HepG2 (cell line): ENCODE data around the gene MRFAP1L1. TPM values are rescaled to one million over a fixed set of nuclear protein-coding genes. Genes with fewer than 3 reads are reported as not detected.

ENCODE experiments used
- ATAC-seq: fragments of 200-7000 bp; cut with Tn5 transposase; 3 replicates; pipeline ENCODE4 v1.9.1; 2020; ENCODE audit warnings: mild to moderate bottlenecking, moderate library complexity
- BruUV-seq: library from RNA; stranded (reverse); fragments of 400-500 nt; replicated peaks from 2 replicates; lab custom pipeline; 2021; lab: Mats Ljungman, UMichigan
- CTCF ChIA-PET: fragments of 300-600 bp; formaldehyde crosslinking; extraction: SDS; loops from one replicate; lab custom pipeline; 2021; ENCODE audit warnings: low total read pairs, inconsistent platforms, low intra/inter-chr PET ratio; lab: Yijun Ruan, JAX
- POLR2A ChIA-PET: fragments of 350-600 bp; sonication (Branson Sonifier 250); formaldehyde crosslinking; loops from one replicate; lab custom pipeline; 2020; ENCODE audit warnings: antibody characterized with exemption, inconsistent platforms; lab: Yijun Ruan, JAX
- DNase-seq: peaks from one replicate; pipeline ENCODE4 v3.0.0-alpha.2; 2015; ENCODE audit warnings: low spot score
- FAIRE-seq: peaks from 3 replicates; lab custom pipeline; 2011; peaks lifted over from hg19 to GRCh38; lab: Jason Lieb, UNC
- H2AFZ ChIP-seq: one replicate; pipeline ENCODE4 v1.6.1; 2011; ENCODE audit warnings: low read length, inconsistent platforms
- H3K27ac ChIP-seq: fragments of 300-600 bp; 3 replicates; pipeline ENCODE4 v1.8.0; 2011; ENCODE audit warnings: mixed run types, mild to moderate bottlenecking, mixed read lengths, low read length, inconsistent platforms; ENCODE audit not compliant: insufficient read depth; ENCODE audit errors: extremely low read length
- H3K27me3 ChIP-seq, 2 experiments: fragments of 200-600 bp in 1 of 2; 2 replicates in 1 of 2; 3 replicates in 1 of 2; pipeline versions ENCODE4 v1.6.0 to v1.8.0; 2011; ENCODE audit warnings: low read length in 2 of 2, mild to moderate bottlenecking in 2 of 2, moderate library complexity in 2 of 2, inconsistent platforms in 1 of 2; ENCODE audit not compliant: insufficient read depth in 2 of 2, control insufficient read depth in 1 of 2
- H3K36me3 ChIP-seq, 2 experiments: fragments of 200-600 bp in 1 of 2; replicated peaks in 1 of 2; 2 replicates in 1 of 2; 3 replicates in 1 of 2; pipeline versions ENCODE4 v1.5.1 to v1.8.0; 2011; ENCODE audit warnings: low read length in 2 of 2, inconsistent platforms in 1 of 2; ENCODE audit not compliant: insufficient read depth in 2 of 2, control insufficient read depth in 1 of 2
- H3K4me1 ChIP-seq: 2 replicates; pipeline ENCODE4 v1.5.1; 2012; ENCODE audit warnings: low read length, inconsistent platforms; ENCODE audit not compliant: insufficient read depth
- H3K4me2 ChIP-seq: 2 replicates; pipeline ENCODE4 v1.6.0; 2011; ENCODE audit warnings: low read depth, low read length, inconsistent platforms
- H3K4me3 ChIP-seq, 3 experiments: fragments of 200-600 bp in 1 of 3; sonication (generic), shearing (Covaris generic) in 1 of 3; replicated peaks in 1 of 3; 2 replicates each; pipeline ENCODE4 v1.5.1; 2011 to 2016; ENCODE audit warnings: low read length in 3 of 3, inconsistent platforms in 2 of 3, low read depth in 2 of 3, mild to moderate bottlenecking in 2 of 3, control low read depth in 1 of 3, mixed read lengths in 1 of 3; ENCODE audit not compliant: insufficient read depth in 1 of 3
- H3K79me2 ChIP-seq: one replicate; pipeline ENCODE4 v1.6.1; 2011; ENCODE audit warnings: low read length, inconsistent platforms; ENCODE audit not compliant: insufficient read depth
- H3K9ac ChIP-seq: 2 replicates; pipeline ENCODE4 v1.6.0; 2011; ENCODE audit warnings: mild to moderate bottlenecking, low read depth, low read length, inconsistent platforms; ENCODE audit not compliant: insufficient read depth
- H3K9me3 ChIP-seq: 2 replicates; pipeline ENCODE4 v1.5.1; 2012; ENCODE audit warnings: mild to moderate bottlenecking, low read length
- H4K20me1 ChIP-seq: 2 replicates; pipeline ENCODE4 v1.6.0; 2011; ENCODE audit warnings: inconsistent platforms, mild to moderate bottlenecking, low read length, moderate library complexity; ENCODE audit not compliant: insufficient read depth
- ARID5B ChIP-seq: IDR thresholded peaks from 2 replicates; pipeline ENCODE4 v1.4.0; 2020; ENCODE audit warnings: mild to moderate bottlenecking, missing genetic modification reagents
- FOXA1 ChIP-seq, 2 experiments: fragments of 450-650 bp in 1 of 2; sonication (generic) in 1 of 2; formaldehyde crosslinking in 1 of 2; IDR thresholded peaks; 2 replicates each; pipeline versions ENCODE4 v1.4.0 to v1.6.1; 2016 to 2020; ENCODE audit warnings: missing genetic modification reagents in 1 of 2
- MTA1 ChIP-seq: sonication (generic); formaldehyde crosslinking; IDR thresholded peaks from 2 replicates; pipeline ENCODE4 v1.4.0; 2020; ENCODE audit warnings: missing genetic modification reagents, mild to moderate bottlenecking, borderline replicate concordance
- MXI1 ChIP-seq: IDR thresholded peaks from 3 replicates; pipeline ENCODE4 v1.6.1; 2012; ENCODE audit warnings: low read depth, low read length, inconsistent platforms, borderline replicate concordance
- NR2F1 ChIP-seq, 2 experiments: fragments of 450-650 bp in 1 of 2; formaldehyde crosslinking in 1 of 2; IDR thresholded peaks; 2 replicates each; pipeline versions ENCODE4 v1.5.0 to v1.6.1; 2016 to 2020; ENCODE audit warnings: mild to moderate bottlenecking in 1 of 2, missing compliant biosample characterization in 1 of 2, missing genetic modification reagents in 1 of 2, moderate library complexity in 1 of 2
- ONECUT2 ChIP-seq: sonication (generic); formaldehyde crosslinking; IDR thresholded peaks from 2 replicates; pipeline ENCODE4 v1.4.0; 2020; ENCODE audit warnings: missing genetic modification reagents
- RXRA ChIP-seq: sonication (generic); formaldehyde crosslinking; IDR thresholded peaks from 2 replicates; pipeline ENCODE4 v1.5.1; 2020; ENCODE audit warnings: missing genetic modification reagents
- RXRB ChIP-seq: IDR thresholded peaks from 2 replicates; pipeline ENCODE4 v1.6.1; 2016; ENCODE audit warnings: borderline replicate concordance, missing genetic modification reagents, missing compliant biosample characterization
- SAP130 ChIP-seq: IDR thresholded peaks from 2 replicates; pipeline ENCODE4 v1.6.1; 2016; ENCODE audit warnings: low read depth
- SOX13 ChIP-seq, 3 experiments: fragments of 450-650 bp in 1 of 3; sonication (generic) in 1 of 3; formaldehyde crosslinking in 1 of 3; IDR thresholded peaks in 2 of 3; conservative IDR thresholded peaks in 1 of 3; 2 replicates each; pipeline versions ENCODE4 v1.5.0 to v1.6.1; 2016 to 2020; ENCODE audit warnings: antibody characterized with exemption in 1 of 3, mild to moderate bottlenecking in 1 of 3, missing compliant biosample characterization in 1 of 3, missing genetic modification reagents in 1 of 3, moderate library complexity in 1 of 3
- ZNF24 ChIP-seq: fragments of 450-650 bp; IDR thresholded peaks from 2 replicates; pipeline ENCODE4 v1.6.1; 2017; ENCODE audit warnings: antibody characterized with exemption, mild to moderate bottlenecking
- ZNF280D ChIP-seq: sonication (generic); formaldehyde crosslinking; IDR thresholded peaks from 2 replicates; pipeline ENCODE4 v1.5.1; 2020; ENCODE audit warnings: mild to moderate bottlenecking, missing genetic modification reagents
- ZNF605 ChIP-seq: sonication (generic); formaldehyde crosslinking; IDR thresholded peaks from 2 replicates; pipeline ENCODE4 v1.8.0; 2022; ENCODE audit warnings: mild to moderate bottlenecking, missing genetic modification reagents
- WGBS: methylation state at CpG from one replicate; pipeline ENCODE4 v1.1.6; 2017; ENCODE audit warnings: low lambda C conversion rate; 5-methylcytosine and 5-hydroxymethylcytosine counted together
- in situ Hi-C: cut with HindIII; loops from 2 replicates; pipeline ENCODE4 v1.10.0; 2017; ENCODE audit warnings: low pct_unique_long_range_greater_than_20kb; ENCODE audit not compliant: extremely low pct_ligation_motif_present
- intact Hi-C: fragments of 100-400 bp; cut with micrococcal nuclease; formaldehyde crosslinking; loops from one replicate; pipeline ENCODE4 v1.10.0; 2022; ENCODE audit not compliant: unreplicated experiment
- polyA plus RNA-seq, 8 experiments: library from polyadenylated mRNA; depleted of rRNA in 3 of 8; stranded (reverse) in 7 of 8; unstranded in 1 of 8; fragments of >200 nt; fragmentation: Illumina TruSeq in 4 of 8; extraction: Trizol in 4 of 8; gene quantifications; 2 replicates each; pipeline versions ENCODE4 v1.2.1 to v1.2.3, GENCODE V29; 2011 to 2016; ENCODE audit warnings: low read depth in 4 of 8, missing spikeins in 1 of 8, mixed read lengths in 1 of 8; ENCODE audit not compliant: insufficient read depth in 1 of 8
- total RNA-seq, 5 experiments: library from RNA; depleted of rRNA; stranded (reverse); fragments of >200 nt; fragmentation: Illumina TruSeq; extraction: Trizol; gene quantifications; 2 replicates each; pipeline ENCODE4 v1.2.3, GENCODE V29; 2016; ENCODE audit warnings: low read depth in 1 of 5

The MRFAP1L1 gene
- total and polyA plus RNA-seq, 2 of the 13 experiments (the other 11 are each of a cell fraction or from before 2014, with no cell fraction given), result 44.8 to 76.6 TPM

- TF ChIP-seq ARID5B (0 out of 2 replicates have a peak, but pooled peaks have one; percentile 30), SAP130 (CRISPR knock-in tag) (peak; percentile 61), FOXA1 (IDR thresholded peaks at IDR 0.05) (no peak), FOXA1 (CRISPR knock-in tag; IDR thresholded peaks at IDR 0.05) (0 out of 2 replicates have a peak, but pooled peaks have one; percentile 17), MTA1 (CRISPR knock-in tag) (no peak), RXRA (CRISPR knock-in tag) (peak; percentile 18; the same call in 1 of the 2 replicates), NR2F1 (CRISPR knock-in tag; IDR thresholded peaks at IDR 0.05) (peak; percentile 24 to 41; a peak in 1 of 4 replicates), RXRB (CRISPR knock-in tag) (peak; percentile 95), MXI1 (peak; percentile 33; the same call in 1 of the 3 replicates)
Observed at GRCh38 chr4:6703786-6704185, 5.9 kb downstream of the MRFAP1L1 start (continued).

GRCh38 chr4:6702761-6703160, 6.9 kb downstream of the MRFAP1L1 start:
- CTCF ChIA-PET, result no interaction called here

More at GRCh38 chr4:6702761-6703160, 6.9 kb downstream of the MRFAP1L1 start:
- no TSS peak for BruUV-seq
- no peak for TF ChIP-seq ZNF24
- TF ChIP-seq ZNF605, result peak; percentile 96; the same call in 1 of the 2 replicates
- no peak for TF ChIP-seq ONECUT2 (CRISPR knock-in tag)
- TF ChIP-seq ZNF280D (CRISPR knock-in tag), result 0 out of 2 replicates have a peak, but pooled peaks have one; percentile 18
- no peak for TF ChIP-seq SOX13 (IDR thresholded peaks at IDR 0.05)
- no peak for TF ChIP-seq SOX13 (CRISPR knock-in tag; conservative IDR thresholded peaks at IDR 0.05 in 1 of 2, IDR thresholded peaks at IDR 0.05 in 1 of 2)
- no peak overlapping the region for H3K4me2 ChIP-seq
- H3K79me2 ChIP-seq, result peaks cover 45% of the 10 kb centered on the region
- ATAC-seq, result no peak
- no peak overlapping the region for H3K27ac ChIP-seq
- POLR2A ChIA-PET, result interaction anchor here (2.8 kb wide), 1 partner anchor 29 kb away, joined by 9 read pairs; a partner anchor contains a TSS
- no peaks in the 10 kb centered on the region for H3K27me3 ChIP-seq
- H3K4me1 ChIP-seq, result peaks cover 62% of the 10 kb centered on the region
- peaks cover 3 to 8% of the 10 kb centered on the region in 2 experiments; a peak in 4 of 5 replicates for H3K36me3 ChIP-seq
- in situ Hi-C loops, result no loop called here
- DNase-seq, result no peak
- FAIRE-seq, result no peak
- 0% methylated on average over 1 of the region's 1 CpG for WGBS
- intact Hi-C loops, result no loop called here
- 0 out of 2 replicates have a peak, but pooled peaks cover 4% of the 10 kb centered on the region for H3K9me3 ChIP-seq
- H4K20me1 ChIP-seq, result 0 out of 2 replicates have a peak, but pooled peaks cover 7% of the 10 kb centered on the region
- no peak overlapping the region for H3K4me3 ChIP-seq
- no peak overlapping the region for H2AFZ ChIP-seq
- H3K9ac ChIP-seq, result no peak overlapping the region
